CD14-positive monocyte (primary cell): ENCODE data around the gene HTD2. TPM values are rescaled to one million over a fixed set of nuclear protein-coding genes. Genes with fewer than 3 reads are reported as not detected.

Source experiments
- DNase-seq, 3 donors: peaks; one replicate each; pipeline ENCODE4 v3.0.0-alpha.2; 2011 to 2022
- H2AFZ ChIP-seq: 2 replicates; pipeline ENCODE4 v1.6.0; 2012; ENCODE audit warnings: mild to moderate bottlenecking, low read depth, low read length, inconsistent platforms; ENCODE audit not compliant: insufficient read depth, poor library complexity, severe bottlenecking
- H3K27ac ChIP-seq, 2 donors: 1 replicate in 1 of 2; 2 replicates in 1 of 2; pipeline ENCODE4 v1.5.1; 2012 to 2013; ENCODE audit warnings: low read length in 2 of 2, control low read depth in 1 of 2, inconsistent platforms in 1 of 2, low read depth in 1 of 2, mild to moderate bottlenecking in 1 of 2
- H3K27me3 ChIP-seq, 2 donors: one replicate each; pipeline versions ENCODE4 v1.6.0 to v1.6.1; 2011 to 2013; ENCODE audit warnings: low read length in 2 of 2; ENCODE audit not compliant: control insufficient read depth in 2 of 2, insufficient read depth in 2 of 2
- H3K36me3 ChIP-seq, 2 donors: replicated peaks in 1 of 2; 1 replicate in 1 of 2; 2 replicates in 1 of 2; pipeline versions ENCODE4 v1.5.1 to v1.6.1; 2012 to 2013; ENCODE audit warnings: low read length in 2 of 2, control low read depth in 1 of 2, inconsistent platforms in 1 of 2, mild to moderate bottlenecking in 1 of 2; ENCODE audit not compliant: insufficient read depth in 2 of 2, control insufficient read depth in 1 of 2
- H3K4me1 ChIP-seq, 2 donors: 1 replicate in 1 of 2; 2 replicates in 1 of 2; pipeline versions ENCODE4 v1.5.1 to v1.6.1; 2012 to 2013; ENCODE audit warnings: low read length in 2 of 2, control low read depth in 1 of 2, inconsistent platforms in 1 of 2, mild to moderate bottlenecking in 1 of 2, moderate library complexity in 1 of 2; ENCODE audit not compliant: insufficient read depth in 2 of 2, control insufficient read depth in 1 of 2
- H3K4me2 ChIP-seq: replicated peaks from 2 replicates; pipeline ENCODE3; 2012; ENCODE audit warnings: low read length, moderate library complexity, mild to moderate bottlenecking; ENCODE audit not compliant: poor library complexity, severe bottlenecking; ENCODE audit errors: extremely low read depth
- H3K4me3 ChIP-seq, 3 experiments: fragments of 200-600 bp in 1 of 3; sonication (generic) in 1 of 3; replicated peaks in 1 of 3; 1 replicate in 2 of 3; 2 replicates in 1 of 3; pipeline ENCODE4 v1.5.1; 2011 to 2013; ENCODE audit warnings: low read length in 3 of 3, mild to moderate bottlenecking in 3 of 3, control low read depth in 2 of 3, low read depth in 2 of 3, inconsistent platforms in 1 of 3, moderate library complexity in 1 of 3
- H3K79me2 ChIP-seq: 2 replicates; pipeline ENCODE4 v1.6.0; 2012; ENCODE audit warnings: mild to moderate bottlenecking, control low read depth, inconsistent platforms, low read length, moderate library complexity; ENCODE audit not compliant: insufficient read depth
- H3K9ac ChIP-seq: 2 replicates; pipeline ENCODE4 v1.6.0; 2017; ENCODE audit warnings: low read length, mild to moderate bottlenecking; ENCODE audit not compliant: insufficient read depth, poor library complexity, severe bottlenecking
- H3K9me3 ChIP-seq, 2 donors: replicated peaks in 1 of 2; 1 replicate in 1 of 2; 2 replicates in 1 of 2; pipeline versions ENCODE4 v1.5.1 to v1.6.1; 2012 to 2013; ENCODE audit warnings: low read length in 2 of 2, control low read depth in 1 of 2; ENCODE audit not compliant: control insufficient read depth in 1 of 2, insufficient read depth in 1 of 2
- H4K20me1 ChIP-seq: 2 replicates; pipeline ENCODE4 v1.6.0; 2012; ENCODE audit warnings: mild to moderate bottlenecking, low read length, control low read depth, moderate library complexity; ENCODE audit not compliant: insufficient read depth
- H3K27ac Mint-ChIP-seq, 7 donors: one replicate each; pipeline ENCODE4 v1.8.0; 2020; ENCODE audit warnings: mild to moderate bottlenecking in 7 of 7, mixed read lengths in 7 of 7, moderate library complexity in 6 of 7, inconsistent platforms in 2 of 7
- H3K27me3 Mint-ChIP-seq, 3 donors: one replicate each; pipeline ENCODE4 v1.8.0; 2021 to 2022; ENCODE audit warnings: low read depth in 3 of 3, mild to moderate bottlenecking in 3 of 3, mixed read lengths in 3 of 3, moderate library complexity in 3 of 3, inconsistent platforms in 1 of 3
- H3K36me3 Mint-ChIP-seq, 2 donors: one replicate each; pipeline ENCODE4 v1.8.0; 2020; ENCODE audit warnings: mixed read lengths in 2 of 2, inconsistent platforms in 1 of 2, mild to moderate bottlenecking in 1 of 2
- H3K4me1 Mint-ChIP-seq: one replicate; pipeline ENCODE4 v1.8.0; 2020; ENCODE audit warnings: mild to moderate bottlenecking, mixed read lengths
- H3K4me3 Mint-ChIP-seq, 2 donors: one replicate each; pipeline ENCODE4 v1.8.0; 2020; ENCODE audit warnings: mild to moderate bottlenecking in 2 of 2, mixed read lengths in 2 of 2, moderate library complexity in 1 of 2
- H3K9me3 Mint-ChIP-seq, 7 donors: one replicate each; pipeline ENCODE4 v1.8.0; 2020 to 2022; ENCODE audit warnings: mixed read lengths in 7 of 7, mild to moderate bottlenecking in 6 of 7, moderate library complexity in 6 of 7, inconsistent platforms in 2 of 7
- CTCF ChIP-seq: fragments of 200-600 bp; IDR thresholded peaks from one replicate; pipeline ENCODE4 v1.8.0; 2022; ENCODE audit warnings: antibody characterized with exemption, mild to moderate bottlenecking
- WGBS: methylation state at CpG from one replicate; pipeline ENCODE4 v1.1.5; 2013; ENCODE audit warnings: missing lambda C conversion rate; ENCODE audit not compliant: insufficient coverage; 5-methylcytosine and 5-hydroxymethylcytosine counted together
- intact Hi-C, 2 donors: fragments of 100-400 bp; cut with micrococcal nuclease; formaldehyde crosslinking; loops; one replicate each; pipeline versions ENCODE4 v1.15.0 to v1.15.1; 2023
- polyA plus RNA-seq, 3 donors: library from polyadenylated mRNA; depleted of rRNA in 1 of 3; unstranded in 2 of 3; stranded (reverse) in 1 of 3; fragments of 300-500 nt in 2 of 3; fragments of >200 nt in 1 of 3; fragmentation: Illumina TruSeq in 2 of 3; gene quantifications; 1 replicate in 2 of 3; 2 replicates in 1 of 3; pipeline ENCODE4 v1.2.3, GENCODE V29; 2012 to 2021
- small RNA-seq: library from RNA; depleted of rRNA; stranded (forward); fragments of <200 nt; gene quantifications from one replicate; pipeline ENCODE3, GENCODE V24; 2012; ENCODE audit warnings: low read depth; ENCODE audit not compliant: insufficient read length

Gene HTD2
- polyA plus RNA-seq, 3 donors = 4.5 to 17.3 (median 10.5) TPM

- Histone ChIP-seq H3K9ac (no peak overlapping the region), H4K20me1 (peaks cover 82% of the 10 kb centered on the region), H3K36me3 (peaks cover 14 to 31% of the 10 kb centered on the region in 2 donors), H3K4me1 (peaks cover 9% of the 10 kb centered on the region in 2 donors), H3K4me3 (no peak overlapping the region), H3K27ac (peak overlapping the region in 1 of 2 donors; percentile 40), H3K9me3 (no peaks in the 10 kb centered on the region), H3K4me2 (no peak overlapping the region), H3K27me3 (no peaks in the 10 kb centered on the region), H2AFZ (no peak overlapping the region), H3K79me2 (peaks cover 100% of the 10 kb centered on the region)
- Mint-ChIP-seq H3K36me3 (peaks cover 27 to 32% of the 10 kb centered on the region in 2 donors), H3K27me3 (no peaks in the 10 kb centered on the region), H3K4me1 (peaks cover 24% of the 10 kb centered on the region), H3K9me3 (no peaks in the 10 kb centered on the region), H3K4me3 (no peak overlapping the region), H3K27ac (peak overlapping the region in 1 of 7 donors; percentile 54)
- DNase-seq = no peak
- no CpG with 5 or more reads among the region's 1 CpG for WGBS
- intact Hi-C loops = no loop called here
- TF ChIP-seq CTCF = no peak
These were observed 60.4 kb downstream of the HTD2 start for GRCh38 chr3:58366699-58367098.

- no peak overlapping the region for H3K9ac ChIP-seq
- H2AFZ ChIP-seq = no peak overlapping the region
- no CpG with 5 or more reads among the region's 1 CpG for WGBS
- intact Hi-C loops = no loop called here
- peak overlapping the region in 1 of 2 donors; percentile 9 for H3K27ac ChIP-seq
- H3K4me3 Mint-ChIP-seq = no peak overlapping the region
- H3K9me3 Mint-ChIP-seq = no peaks in the 10 kb centered on the region
- H3K36me3 Mint-ChIP-seq = peaks cover 40 to 43% of the 10 kb centered on the region in 2 donors
- peaks cover 18 to 46% of the 10 kb centered on the region in 2 donors for H3K36me3 ChIP-seq
- H3K79me2 ChIP-seq = peaks cover 97% of the 10 kb centered on the region
- H4K20me1 ChIP-seq = peaks cover 61% of the 10 kb centered on the region
- H3K4me1 ChIP-seq = peaks cover 4 to 6% of the 10 kb centered on the region in 2 donors
- H3K9me3 ChIP-seq = no peaks in the 10 kb centered on the region
- H3K27me3 ChIP-seq = no peaks in the 10 kb centered on the region
- no peak overlapping the region for H3K4me3 ChIP-seq
- H3K27me3 Mint-ChIP-seq = no peaks in the 10 kb centered on the region
- no peak for TF ChIP-seq CTCF
- no peak overlapping the region for H3K4me2 ChIP-seq
- H3K4me1 Mint-ChIP-seq = peaks cover 20% of the 10 kb centered on the region
- DNase-seq = no peak
- peak overlapping the region in 1 of 7 donors; percentile 58 for H3K27ac Mint-ChIP-seq
These were observed 62.7 kb downstream of the HTD2 start for GRCh38 chr3:58369038-58369437.

Small RNAs within 50 kb of the gene (small RNA-seq; reads per million reads assigned to genes)
- not detected for gene AC098479.1

Other genes starting within 250 kb of the HTD2 start
- gene DNASE1L3, start 95.5 kb upstream of the HTD2 start, polyA plus RNA-seq = under 1 TPM in 1 of 3 donors, not detected in 2; 0.19 TPM
- gene ABHD6, start 68.7 kb upstream of the HTD2 start, polyA plus RNA-seq = 10 to 100 TPM in 1 of 3 donors, 1 to 10 TPM in 2; 7.3 to 11.6 (median 9.0) TPM
- gene RPP14, start 275 bp upstream of the HTD2 start, polyA plus RNA-seq = 1 to 10 TPM; 3.5 to 8.8 (median 6.6) TPM
- 10 to 100 TPM; 31.5 to 54.0 (median 52.9) TPM for gene PXK, start 26.4 kb downstream of the HTD2 start, polyA plus RNA-seq
- gene PDHB, start 127.3 kb downstream of the HTD2 start, polyA plus RNA-seq = 100 to 1,000 TPM in 2 of 3 donors, 10 to 100 TPM in 1; 30.5 to 125 (median 112) TPM
- 10 to 100 TPM; 11.3 to 18.9 (median 11.9) TPM for gene KCTD6, start 185.6 kb downstream of the HTD2 start, polyA plus RNA-seq
- gene ACOX2, start 230.7 kb downstream of the HTD2 start, polyA plus RNA-seq = 1 to 10 TPM; 2.4 to 2.5 (median 2.4) TPM